Measurements from ENCODE around the gene OR8A1. TPM values are rescaled to one million over a fixed set of nuclear protein-coding genes. Genes with fewer than 3 reads are reported as not detected.

The OR8A1 gene
- total RNA-seq (2021) (not detected in 2 replicates), Bru-seq, nascent RNA (not detected), BruChase-seq, experiment 1, labeled RNA remaining after a 2-hour chase (not detected), BruChase-seq, experiment 2, labeled RNA remaining after a 6-hour chase (not detected)
- long read RNA-seq: 0 reads

DNA sequence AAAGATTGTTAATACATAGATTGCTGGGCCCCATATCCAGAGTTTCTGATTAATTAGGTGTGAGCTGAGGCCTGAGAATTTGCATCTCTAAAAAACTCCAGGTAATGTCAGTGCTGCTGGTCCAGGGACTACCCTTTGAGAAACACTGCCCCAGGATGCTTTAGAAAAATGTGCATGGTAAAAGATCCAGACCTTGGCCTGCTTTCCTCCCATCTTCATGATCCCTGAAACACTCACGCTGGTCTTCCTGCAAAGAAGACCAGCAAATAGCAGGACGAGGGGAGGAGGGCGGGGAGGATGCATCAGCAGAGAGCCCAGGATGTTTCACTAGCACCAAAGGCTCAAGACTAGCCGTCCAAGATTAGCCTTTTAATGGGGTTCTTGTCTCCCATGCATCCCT is at the start of gene OR8A1:
Gene OR8A1, plus strand, starts transcription at position 301 of the 400 bp plus-strand sequence. CDS start 123 bp downstream, outside the sequence.
- ChIA-PET POLR2A (ENCODE audit: unreplicated experiment) (no interaction called here), CTCF (no interaction called here)
- no peaks in the 10 kb centered on the region for H3K9me3 ChIP-seq (ENCODE audit: insufficient read depth, low read depth)
- H3K4me1 ChIP-seq (replicated peaks; ENCODE audit: insufficient read depth): no peaks in the 10 kb centered on the region
- H3K27me3 ChIP-seq (ENCODE audit: insufficient read depth, low read depth): peaks cover 21% of the 10 kb centered on the region
- H3K36me3 ChIP-seq (ENCODE audit: low read depth): no peaks in the 10 kb centered on the region
- no peaks in the 10 kb centered on the region for H3F3A ChIP-seq (ENCODE audit: insufficient read depth, low read depth)
- no peaks in the 10 kb centered on the region for H3K9me2 ChIP-seq (ENCODE audit: insufficient read depth)
- DNase-seq: no peak
- no TSS peak for BruUV-seq (replicated peaks)
- intact Hi-C loops (cut with micrococcal nuclease; ENCODE audit: unreplicated experiment): no loop called here
- H3K4me2 ChIP-seq: no peak within 1 kb of the TSS
- TF ChIP-seq, protein P1, sequence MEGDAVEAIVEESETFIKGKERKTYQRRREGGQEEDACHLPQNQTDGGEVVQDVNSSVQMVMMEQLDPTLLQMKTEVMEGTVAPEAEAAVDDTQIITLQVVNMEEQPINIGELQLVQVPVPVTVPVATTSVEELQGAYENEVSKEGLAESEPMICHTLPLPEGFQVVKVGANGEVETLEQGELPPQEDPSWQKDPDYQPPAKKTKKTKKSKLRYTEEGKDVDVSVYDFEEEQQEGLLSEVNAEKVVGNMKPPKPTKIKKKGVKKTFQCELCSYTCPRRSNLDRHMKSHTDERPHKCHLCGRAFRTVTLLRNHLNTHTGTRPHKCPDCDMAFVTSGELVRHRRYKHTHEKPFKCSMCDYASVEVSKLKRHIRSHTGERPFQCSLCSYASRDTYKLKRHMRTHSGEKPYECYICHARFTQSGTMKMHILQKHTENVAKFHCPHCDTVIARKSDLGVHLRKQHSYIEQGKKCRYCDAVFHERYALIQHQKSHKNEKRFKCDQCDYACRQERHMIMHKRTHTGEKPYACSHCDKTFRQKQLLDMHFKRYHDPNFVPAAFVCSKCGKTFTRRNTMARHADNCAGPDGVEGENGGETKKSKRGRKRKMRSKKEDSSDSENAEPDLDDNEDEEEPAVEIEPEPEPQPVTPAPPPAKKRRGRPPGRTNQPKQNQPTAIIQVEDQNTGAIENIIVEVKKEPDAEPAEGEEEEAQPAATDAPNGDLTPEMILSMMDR (conservative IDR thresholded peaks at IDR 0.05): no peak
- TF ChIP-seq EZH2 (IDR thresholded peaks at IDR 0.05; ENCODE audit: low read depth): no peak
- H3K79me2 ChIP-seq (ENCODE audit: low read depth): no peaks in the 10 kb centered on the region
- H4K20me1 ChIP-seq (ENCODE audit: insufficient read depth): no peaks in the 10 kb centered on the region; the same call in 1 of the 2 replicates
- no peak within 1 kb of the TSS for H3K27ac ChIP-seq
- no peak within 1 kb of the TSS for H3K4me3 ChIP-seq
- no peak within 1 kb of the TSS for H2AFZ ChIP-seq

DNA sequence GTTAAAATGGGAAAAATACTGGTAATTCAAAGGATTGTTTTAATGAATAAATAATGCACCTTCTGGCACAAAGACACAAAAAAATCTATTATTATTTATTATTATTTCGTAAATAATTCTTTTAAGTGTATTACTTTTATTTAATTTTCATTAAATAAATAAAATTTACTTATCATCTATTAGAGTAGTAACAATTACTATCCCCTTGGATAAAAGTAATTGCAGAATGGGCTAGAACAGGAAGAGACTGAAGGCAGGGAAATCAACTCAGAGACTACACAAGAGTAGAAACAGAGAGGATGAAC is 49.3 kb upstream of the OR8A1 start:
- no TSS peak for BruUV-seq (replicated peaks)
- CTCF ChIA-PET: no interaction called here

DNA sequence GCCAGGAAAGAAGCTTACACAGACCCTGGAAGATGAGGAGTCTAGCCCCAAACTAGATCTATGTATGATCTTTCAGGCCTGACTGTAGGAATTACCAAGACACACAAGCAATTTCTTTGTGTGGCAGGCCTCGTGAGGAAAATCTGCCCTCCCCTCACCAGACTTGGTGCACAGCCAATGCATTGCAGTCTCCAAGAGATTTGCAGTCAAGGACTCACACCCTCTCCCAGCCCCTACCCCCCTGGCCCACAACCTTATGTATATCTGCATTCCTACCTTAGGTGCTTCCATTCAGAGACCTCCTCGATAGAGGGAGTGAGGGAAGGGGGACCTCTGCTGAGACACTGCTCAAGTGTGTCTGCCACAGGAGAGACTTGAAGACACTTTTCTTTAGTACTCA is 36.2 kb upstream of the OR8A1 start:
- Histone ChIP-seq H2AFZ (no peak overlapping the region), H3K79me2 (ENCODE audit: low read depth) (no peaks in the 10 kb centered on the region), H4K20me1 (ENCODE audit: insufficient read depth) (no peaks in the 10 kb centered on the region), H3K9me3 (ENCODE audit: insufficient read depth, low read depth) (0 out of 2 replicates have a peak, but pooled peaks cover 2% of the 10 kb centered on the region), H3K4me3 (no peak overlapping the region), H3F3A (ENCODE audit: insufficient read depth, low read depth) (no peaks in the 10 kb centered on the region), H3K4me1 (replicated peaks; ENCODE audit: insufficient read depth) (peaks cover 7% of the 10 kb centered on the region; the same call in 1 of the 2 replicates), H3K9me2 (ENCODE audit: insufficient read depth) (no peaks in the 10 kb centered on the region), H3K36me3 (ENCODE audit: low read depth) (no peaks in the 10 kb centered on the region), H3K27ac (no peak overlapping the region), H3K27me3 (ENCODE audit: insufficient read depth, low read depth) (no peaks in the 10 kb centered on the region), H3K4me2 (no peak overlapping the region)
- no TSS peak for BruUV-seq (replicated peaks)
- TF ChIP-seq EZH2 (IDR thresholded peaks at IDR 0.05; ENCODE audit: low read depth): no peak
- TF ChIP-seq, protein P1 (conservative IDR thresholded peaks at IDR 0.05): no peak
- ChIA-PET POLR2A (ENCODE audit: unreplicated experiment) (no interaction called here), CTCF (no interaction called here)
- intact Hi-C loops (cut with micrococcal nuclease; ENCODE audit: unreplicated experiment): no loop called here
- no peak for DNase-seq

More for the DNA sequence above, 49.3 kb upstream of the OR8A1 start:
- Histone ChIP-seq H3K79me2 (ENCODE audit: low read depth) (no peaks in the 10 kb centered on the region), H2AFZ (no peak overlapping the region), H3K36me3 (ENCODE audit: low read depth) (no peaks in the 10 kb centered on the region), H3K9me3 (ENCODE audit: insufficient read depth, low read depth) (no peaks in the 10 kb centered on the region), H3K27me3 (ENCODE audit: insufficient read depth, low read depth) (peaks cover 25% of the 10 kb centered on the region), H3K9me2 (ENCODE audit: insufficient read depth) (no peaks in the 10 kb centered on the region), H3K4me1 (replicated peaks; ENCODE audit: insufficient read depth) (no peaks in the 10 kb centered on the region), H3K27ac (no peak overlapping the region), H3K4me3 (no peak overlapping the region), H3F3A (ENCODE audit: insufficient read depth, low read depth) (no peaks in the 10 kb centered on the region), H4K20me1 (ENCODE audit: insufficient read depth) (no peaks in the 10 kb centered on the region), H3K4me2 (no peak overlapping the region)
- TF ChIP-seq, protein P1 (conservative IDR thresholded peaks at IDR 0.05): no peak
- POLR2A ChIA-PET (ENCODE audit: unreplicated experiment): no interaction called here
- no peak for DNase-seq
- intact Hi-C loops (cut with micrococcal nuclease; ENCODE audit: unreplicated experiment): no loop called here

Data from PC-9 (cell line).